Panc1 (cell line): ENCODE results near the gene A2M.

Experiments used
- POLR2AphosphoS5 ChIP-seq: IDR thresholded peaks from 2 replicates; pipeline ENCODE4 v1.6.1; 2012; ENCODE audit warnings: mild to moderate bottlenecking, low read depth, low read length, moderate library complexity
- SIN3A ChIP-seq: IDR thresholded peaks from 2 replicates; pipeline ENCODE4 v1.6.1; 2012; ENCODE audit warnings: low read depth, mild to moderate bottlenecking, low read length, moderate library complexity, borderline replicate concordance; ENCODE audit not compliant: insufficient read depth
- TF ChIP-seq, protein P1 (sequence below): fragments of 450-650 bp; IDR thresholded peaks from 2 replicates; pipeline ENCODE4 v1.5.1; 2017; ENCODE audit warnings: mild to moderate bottlenecking
- TF ChIP-seq, protein P2 (sequence below), 2 experiments: IDR thresholded peaks; 2 replicates each; pipeline ENCODE4 v1.6.1; 2011 to 2012; ENCODE audit warnings: low read depth in 2 of 2, control low read depth in 1 of 2, low read length in 1 of 2, mild to moderate bottlenecking in 1 of 2, moderate library complexity in 1 of 2; ENCODE audit not compliant: insufficient read depth in 1 of 2

DNA sequence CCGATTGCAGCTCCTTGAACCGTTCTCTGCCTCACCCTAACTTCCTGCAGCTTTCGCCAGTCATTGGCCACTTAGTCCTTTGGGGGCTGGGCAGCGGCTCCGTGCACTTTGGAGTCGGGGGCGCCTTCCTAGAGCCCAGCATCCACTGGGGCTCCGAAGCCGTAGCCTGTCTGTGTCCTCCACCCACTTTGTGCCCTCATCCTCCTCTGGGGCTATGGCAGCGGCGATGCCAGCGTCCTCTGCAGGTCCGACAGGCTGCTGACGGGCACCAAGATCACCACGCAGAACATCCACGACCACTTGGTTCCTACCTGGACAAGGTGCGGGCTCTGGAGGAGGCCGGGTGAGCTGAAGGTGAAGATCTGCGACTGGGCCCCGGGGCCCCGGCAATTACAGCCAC is 11.8 kb upstream of the A2M start:
- TF ChIP-seq, protein P1, sequence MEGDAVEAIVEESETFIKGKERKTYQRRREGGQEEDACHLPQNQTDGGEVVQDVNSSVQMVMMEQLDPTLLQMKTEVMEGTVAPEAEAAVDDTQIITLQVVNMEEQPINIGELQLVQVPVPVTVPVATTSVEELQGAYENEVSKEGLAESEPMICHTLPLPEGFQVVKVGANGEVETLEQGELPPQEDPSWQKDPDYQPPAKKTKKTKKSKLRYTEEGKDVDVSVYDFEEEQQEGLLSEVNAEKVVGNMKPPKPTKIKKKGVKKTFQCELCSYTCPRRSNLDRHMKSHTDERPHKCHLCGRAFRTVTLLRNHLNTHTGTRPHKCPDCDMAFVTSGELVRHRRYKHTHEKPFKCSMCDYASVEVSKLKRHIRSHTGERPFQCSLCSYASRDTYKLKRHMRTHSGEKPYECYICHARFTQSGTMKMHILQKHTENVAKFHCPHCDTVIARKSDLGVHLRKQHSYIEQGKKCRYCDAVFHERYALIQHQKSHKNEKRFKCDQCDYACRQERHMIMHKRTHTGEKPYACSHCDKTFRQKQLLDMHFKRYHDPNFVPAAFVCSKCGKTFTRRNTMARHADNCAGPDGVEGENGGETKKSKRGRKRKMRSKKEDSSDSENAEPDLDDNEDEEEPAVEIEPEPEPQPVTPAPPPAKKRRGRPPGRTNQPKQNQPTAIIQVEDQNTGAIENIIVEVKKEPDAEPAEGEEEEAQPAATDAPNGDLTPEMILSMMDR = no peak
- TF ChIP-seq SIN3A (no peak), POLR2AphosphoS5 (no peak)
- TF ChIP-seq, protein P2, sequence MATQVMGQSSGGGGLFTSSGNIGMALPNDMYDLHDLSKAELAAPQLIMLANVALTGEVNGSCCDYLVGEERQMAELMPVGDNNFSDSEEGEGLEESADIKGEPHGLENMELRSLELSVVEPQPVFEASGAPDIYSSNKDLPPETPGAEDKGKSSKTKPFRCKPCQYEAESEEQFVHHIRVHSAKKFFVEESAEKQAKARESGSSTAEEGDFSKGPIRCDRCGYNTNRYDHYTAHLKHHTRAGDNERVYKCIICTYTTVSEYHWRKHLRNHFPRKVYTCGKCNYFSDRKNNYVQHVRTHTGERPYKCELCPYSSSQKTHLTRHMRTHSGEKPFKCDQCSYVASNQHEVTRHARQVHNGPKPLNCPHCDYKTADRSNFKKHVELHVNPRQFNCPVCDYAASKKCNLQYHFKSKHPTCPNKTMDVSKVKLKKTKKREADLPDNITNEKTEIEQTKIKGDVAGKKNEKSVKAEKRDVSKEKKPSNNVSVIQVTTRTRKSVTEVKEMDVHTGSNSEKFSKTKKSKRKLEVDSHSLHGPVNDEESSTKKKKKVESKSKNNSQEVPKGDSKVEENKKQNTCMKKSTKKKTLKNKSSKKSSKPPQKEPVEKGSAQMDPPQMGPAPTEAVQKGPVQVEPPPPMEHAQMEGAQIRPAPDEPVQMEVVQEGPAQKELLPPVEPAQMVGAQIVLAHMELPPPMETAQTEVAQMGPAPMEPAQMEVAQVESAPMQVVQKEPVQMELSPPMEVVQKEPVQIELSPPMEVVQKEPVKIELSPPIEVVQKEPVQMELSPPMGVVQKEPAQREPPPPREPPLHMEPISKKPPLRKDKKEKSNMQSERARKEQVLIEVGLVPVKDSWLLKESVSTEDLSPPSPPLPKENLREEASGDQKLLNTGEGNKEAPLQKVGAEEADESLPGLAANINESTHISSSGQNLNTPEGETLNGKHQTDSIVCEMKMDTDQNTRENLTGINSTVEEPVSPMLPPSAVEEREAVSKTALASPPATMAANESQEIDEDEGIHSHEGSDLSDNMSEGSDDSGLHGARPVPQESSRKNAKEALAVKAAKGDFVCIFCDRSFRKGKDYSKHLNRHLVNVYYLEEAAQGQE (IDR thresholded peaks at IDR 0.05; ENCODE audit: insufficient read depth in 1 of 2, low read depth in 2 of 2, low read length in 1 of 2) = no peak
